HG02870 (cell line): ENCODE data around the gene PSG6.
"Not testable (repeated sequence)": the region's sequence is repeated elsewhere in the genome, so short reads cannot be mapped to it uniquely, and the experiment has no call there.

Source experiments
- ATAC-seq: cut with Tn5 transposase; IDR thresholded peaks from one replicate; pipeline ENCODE4 v1.9.1; 2021; ENCODE audit warnings: mild to moderate bottlenecking, moderate library complexity; ENCODE audit not compliant: unreplicated experiment

PSG6 gene

DNA sequence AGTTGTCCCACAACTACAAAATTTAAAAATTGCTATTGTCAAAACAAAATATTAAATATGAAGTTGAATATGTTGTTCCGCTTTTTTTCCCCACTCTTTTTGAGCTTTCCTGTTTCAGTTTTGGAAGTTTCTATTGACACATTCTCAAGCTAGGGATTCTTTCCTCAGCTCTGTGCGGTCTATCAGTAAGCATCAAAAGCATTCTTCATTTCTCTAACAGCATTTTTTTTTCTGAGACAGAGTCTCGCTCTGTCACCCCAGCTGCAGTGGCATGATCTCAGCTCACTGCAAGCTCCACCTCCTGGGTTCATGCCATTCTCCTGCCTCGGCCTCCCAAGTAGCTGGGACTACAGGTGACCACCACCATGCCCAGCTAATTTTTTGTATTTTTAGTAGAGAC, 4.8 kb downstream of the PSG6 start:
- not testable (repeated sequence) for ATAC-seq

DNA sequence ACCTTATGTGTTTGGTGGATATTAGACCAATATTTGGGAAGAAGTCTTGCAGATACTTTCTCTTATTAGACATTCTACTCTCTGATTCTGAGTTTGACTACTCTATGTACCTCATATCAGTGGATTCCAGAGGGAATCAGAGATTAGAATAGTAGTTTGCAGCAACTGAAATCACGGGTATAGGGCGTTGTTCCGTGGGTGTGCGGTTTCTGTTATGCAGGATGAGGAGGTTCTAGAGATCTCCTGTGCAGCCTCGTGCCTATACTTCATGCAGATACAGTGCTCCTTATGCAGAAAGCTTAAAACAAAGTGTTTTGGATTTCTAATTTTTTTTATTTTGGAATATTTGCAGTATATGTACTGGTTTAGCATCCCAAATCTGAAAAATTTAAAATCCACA, 6.0 kb downstream of the PSG6 start:
- not testable (repeated sequence) for ATAC-seq

- not testable (repeated sequence) for ATAC-seq
These were observed 11.5 kb downstream of the PSG6 start for GRCh38 chr19:42906162-42906561.

DNA sequence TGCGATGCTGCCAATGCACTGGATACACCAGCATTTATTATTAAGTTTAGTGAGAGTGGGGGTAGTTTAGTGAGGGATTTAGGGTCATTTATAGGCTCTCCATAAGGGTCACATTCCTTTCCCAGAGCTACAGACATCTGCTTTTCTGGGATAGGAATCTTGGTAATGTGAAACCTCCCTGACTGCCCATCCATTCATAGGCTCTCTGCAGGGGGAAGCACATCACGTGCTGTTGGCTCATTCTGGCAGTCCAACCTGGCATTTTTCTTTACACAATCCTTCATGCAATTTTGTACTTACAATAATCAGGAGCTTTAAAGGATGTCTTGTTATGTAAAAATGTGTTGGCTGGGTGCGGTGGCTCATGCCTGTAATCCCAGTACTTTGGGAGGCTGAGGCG, 17.1 kb downstream of the PSG6 start:
- not testable (repeated sequence) for ATAC-seq

DNA sequence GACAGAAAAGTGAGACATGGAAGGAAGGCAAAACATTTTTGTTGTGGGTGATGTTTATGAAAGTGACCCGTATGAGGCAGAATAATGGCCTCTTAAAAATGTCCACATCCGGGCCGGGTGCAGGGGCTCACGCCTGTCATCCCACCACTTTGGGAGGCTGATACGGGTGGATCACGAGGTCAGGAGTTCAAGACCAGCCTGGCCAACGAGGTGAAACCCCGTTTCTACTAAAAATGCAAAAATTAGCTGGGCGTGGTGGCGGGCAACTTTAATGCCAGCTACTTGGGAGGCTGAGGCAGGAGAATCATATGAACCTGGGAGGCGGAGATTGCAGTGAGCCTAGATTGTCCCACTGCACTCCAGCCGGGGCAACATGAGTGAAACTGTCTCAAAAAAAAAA, 18.0 kb downstream of the PSG6 start:
- ATAC-seq = not testable (repeated sequence)

DNA sequence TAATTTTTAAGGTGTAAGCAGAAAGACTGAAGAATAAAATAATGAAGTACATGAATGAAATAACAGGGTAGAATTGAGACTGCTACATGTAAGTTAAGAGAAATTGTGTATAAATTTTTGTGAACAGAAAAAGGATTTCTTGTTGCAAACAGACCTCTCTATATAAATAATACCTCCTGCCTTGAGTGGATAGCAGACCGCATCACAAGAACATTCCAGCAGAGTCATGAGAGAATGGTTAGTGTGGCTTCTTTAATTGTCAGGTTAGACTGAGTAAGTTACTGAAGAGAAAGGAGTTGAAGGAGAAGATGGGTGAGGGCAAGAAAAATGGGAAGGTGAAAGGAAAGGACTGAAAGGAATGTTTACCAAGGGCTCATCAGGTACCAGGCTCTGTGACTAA, 18.6 kb downstream of the PSG6 start:
- not testable (repeated sequence) for ATAC-seq

- ATAC-seq = not testable (repeated sequence)
These were observed 19.0 kb downstream of the PSG6 start for GRCh38 chr19:42898656-42899055.

DNA sequence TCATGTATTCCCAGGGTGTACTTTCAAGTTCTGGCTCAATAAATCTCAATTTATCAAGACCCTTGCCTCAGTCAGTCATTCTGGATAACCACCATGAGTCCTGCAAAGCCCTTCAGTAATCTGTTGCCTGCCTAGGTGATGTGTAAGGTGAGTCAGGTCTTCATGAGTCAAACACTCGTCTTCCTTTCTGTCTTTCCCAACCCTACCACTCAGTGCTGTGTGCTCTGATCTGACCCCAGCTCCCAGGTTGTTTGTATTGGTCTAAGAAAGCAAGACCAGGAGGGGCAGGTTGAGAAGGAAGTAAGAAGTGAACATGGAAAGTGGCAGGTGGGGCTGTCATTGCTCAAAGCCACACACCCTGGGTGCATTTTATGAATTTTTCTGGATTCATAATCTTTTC, 20.0 kb downstream of the PSG6 start:
- not testable (repeated sequence) for ATAC-seq

DNA sequence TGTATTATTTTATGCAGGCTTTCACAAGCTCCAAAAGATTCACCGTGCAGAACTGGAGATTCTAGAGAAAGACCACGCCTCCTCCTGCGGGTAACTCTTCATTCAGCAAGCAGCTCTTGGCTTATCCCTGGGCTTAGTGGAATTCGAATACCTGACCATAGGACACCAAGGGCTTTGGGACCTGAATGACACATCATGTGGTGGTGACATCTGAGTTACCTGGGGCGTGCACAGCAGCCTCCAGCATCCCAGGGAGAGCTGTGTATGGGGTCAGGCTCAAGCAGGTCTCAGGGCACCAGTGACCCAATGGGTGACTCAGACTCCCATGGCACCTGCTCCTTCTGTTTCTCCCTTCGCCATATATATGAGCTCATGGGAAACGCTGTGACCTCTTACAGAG, 27.2 kb downstream of the PSG6 start:
- ATAC-seq = not testable (repeated sequence)

DNA sequence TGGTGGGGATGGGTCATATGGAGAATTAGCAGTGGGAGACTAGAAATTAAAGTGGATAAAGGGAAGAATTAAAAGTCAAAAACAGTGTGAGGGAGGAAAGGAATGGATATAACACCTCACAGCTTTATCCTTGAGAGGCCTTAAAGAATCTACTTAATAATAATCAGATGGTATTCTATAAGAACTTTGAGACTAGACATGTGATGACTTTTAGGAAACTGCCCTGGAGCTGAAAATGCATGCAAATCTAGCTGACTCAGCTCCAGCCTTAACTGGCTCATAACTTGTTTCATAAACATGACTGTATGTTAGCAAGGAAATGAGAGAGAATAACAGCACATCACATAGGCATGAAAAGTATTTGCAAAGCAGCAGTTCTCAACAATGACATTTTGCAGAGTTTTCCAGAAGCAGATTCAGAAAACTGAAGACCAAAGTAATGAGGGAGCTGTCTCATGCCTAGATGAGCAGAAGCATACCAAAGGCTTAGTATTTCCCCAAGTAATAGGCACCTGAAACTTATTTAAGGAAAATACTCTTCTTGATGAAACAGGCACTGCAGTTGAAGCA, 29.7 kb downstream of the PSG6 start:
- not testable (repeated sequence) for ATAC-seq

DNA sequence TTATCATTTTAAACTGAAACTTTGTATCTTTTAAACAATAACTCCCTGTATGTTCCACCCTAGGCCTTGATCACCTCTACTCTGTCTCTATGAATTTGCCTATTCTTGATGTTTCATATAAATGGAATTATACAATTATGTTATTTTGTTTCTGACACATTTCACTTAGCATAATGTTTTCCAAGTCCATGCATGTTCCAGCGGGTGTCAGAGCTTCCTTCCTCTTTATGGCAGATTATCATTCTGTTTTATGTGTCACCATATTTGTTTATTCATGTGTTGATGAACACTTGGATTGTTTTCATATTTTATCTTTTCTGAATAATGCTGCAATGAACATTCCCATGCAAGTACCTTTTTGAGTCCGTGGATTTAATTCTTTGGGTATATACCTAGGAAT, 35.0 kb downstream of the PSG6 start:
- ATAC-seq = not testable (repeated sequence)

- ATAC-seq = not testable (repeated sequence)
These were observed 35.7 kb downstream of the PSG6 start for GRCh38 chr19:42882010-42882409.

GRCh38 chr19:42881279-42881678, 36.4 kb downstream of the PSG6 start:
- not testable (repeated sequence) for ATAC-seq

GRCh38 chr19:42880621-42881020, 37.1 kb downstream of the PSG6 start:
- not testable (repeated sequence) for ATAC-seq

DNA sequence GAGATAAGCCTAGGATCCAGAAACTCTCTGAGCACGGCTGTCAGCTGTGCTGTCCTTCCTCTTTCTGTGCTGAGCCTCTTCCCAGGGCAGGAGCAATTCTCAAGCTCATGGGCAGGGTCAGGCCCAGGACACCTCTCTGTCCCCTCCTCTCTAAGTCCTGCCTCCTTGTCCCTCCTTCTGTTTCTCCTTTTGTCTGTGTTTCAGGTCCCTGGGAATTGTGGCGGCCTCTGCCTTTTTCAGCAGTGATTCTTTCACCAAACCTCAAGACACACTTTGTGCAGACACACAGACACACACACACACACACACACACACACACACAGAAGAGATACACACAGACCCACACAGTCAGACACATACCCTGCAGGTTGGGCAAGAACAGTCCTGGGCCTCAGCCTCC, 38.1 kb downstream of the PSG6 start, which contains the start of gene PSG1:
TSS of gene PSG1 (minus strand) at position 101 of the 400 bp plus-strand sequence. CDS start 132 bp downstream, outside the sequence.
- ATAC-seq = no peak

DNA sequence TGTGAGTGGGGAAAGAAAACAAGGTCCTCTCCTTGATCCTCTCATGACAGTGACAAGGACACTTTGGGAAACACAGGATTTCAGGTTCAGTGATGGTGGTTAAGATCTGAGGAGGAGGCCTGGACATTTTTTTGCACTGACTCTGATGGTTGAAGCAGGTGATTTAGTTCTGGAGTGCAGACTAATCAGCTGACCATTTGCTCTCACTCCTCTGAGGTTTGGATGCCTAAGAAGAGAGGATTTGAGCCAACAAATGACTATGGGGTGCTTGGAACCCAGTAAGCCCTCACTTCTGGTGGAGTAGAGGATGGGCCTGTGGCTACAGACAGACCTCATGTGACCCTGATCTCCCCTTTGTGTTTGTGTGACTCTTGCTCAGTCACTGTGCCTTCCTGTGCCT, 41.1 kb downstream of the PSG6 start:
- not testable (repeated sequence) for ATAC-seq

GRCh38 chr19:42875881-42876280, 41.8 kb downstream of the PSG6 start:
- not testable (repeated sequence) for ATAC-seq

DNA sequence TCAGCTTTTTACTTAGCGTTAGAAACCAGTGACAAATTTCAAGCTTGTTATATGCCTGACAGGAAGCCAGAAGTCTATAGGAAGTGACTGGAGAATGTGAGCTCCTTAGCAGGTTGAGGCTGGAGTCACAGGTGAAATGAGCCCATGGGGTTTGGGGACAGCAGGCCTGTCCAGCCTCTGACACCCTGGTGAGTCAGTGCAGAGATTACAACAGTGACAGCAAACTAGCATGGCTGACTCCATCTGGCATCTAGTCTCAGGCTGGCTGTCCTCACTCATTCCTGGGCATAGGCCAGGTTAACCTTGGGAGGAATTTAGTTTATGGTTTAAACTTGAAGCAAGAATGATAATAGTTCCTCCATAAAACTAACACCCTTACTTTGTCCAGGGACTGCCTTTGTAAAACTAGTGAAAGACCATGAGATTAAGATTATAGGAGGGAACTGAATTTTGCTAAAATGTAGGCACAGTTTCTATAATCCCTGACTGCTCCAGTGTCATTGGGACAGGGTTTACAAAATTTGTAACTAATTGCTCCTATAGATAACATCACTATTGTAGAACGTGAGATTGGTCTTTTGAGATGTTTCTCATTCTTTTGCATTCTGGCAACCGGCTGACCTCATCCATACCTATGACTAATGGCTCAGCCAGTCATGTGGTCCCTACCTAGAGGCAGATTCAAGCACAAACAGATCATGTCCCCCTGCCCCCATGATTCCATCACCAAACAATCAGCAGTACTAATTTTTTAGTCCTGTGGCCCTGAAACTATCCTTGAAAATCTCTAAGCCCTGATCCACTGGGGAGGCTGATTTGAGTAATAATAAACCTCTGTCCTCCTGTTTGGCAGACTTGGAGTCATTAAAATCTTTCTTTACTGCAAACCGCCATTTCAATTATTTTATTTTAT, 42.5 kb downstream of the PSG6 start:
- ATAC-seq = not testable (repeated sequence)

- ATAC-seq = not testable (repeated sequence)
These were observed 43.6 kb downstream of the PSG6 start for GRCh38 chr19:42874136-42874535.

DNA sequence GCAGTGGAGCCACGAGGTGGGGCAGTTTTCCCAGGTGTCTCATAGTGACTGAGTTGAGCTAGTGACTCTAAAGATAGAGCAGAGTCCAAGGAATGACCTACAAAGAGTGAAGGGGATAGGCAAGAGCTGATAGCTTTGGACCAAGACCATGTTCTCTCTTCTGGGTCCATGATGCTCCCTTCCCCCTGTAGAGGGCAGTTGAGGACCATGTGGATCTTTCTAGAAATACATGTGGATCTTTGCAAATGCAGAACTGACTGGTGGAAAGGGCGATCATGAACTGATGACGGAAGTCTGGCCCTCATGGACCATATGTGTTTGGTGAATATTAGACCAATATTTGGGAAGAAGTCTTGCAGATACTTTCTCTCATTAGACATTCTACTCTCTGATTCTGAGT, 45.1 kb downstream of the PSG6 start:
- no peak for ATAC-seq

DNA sequence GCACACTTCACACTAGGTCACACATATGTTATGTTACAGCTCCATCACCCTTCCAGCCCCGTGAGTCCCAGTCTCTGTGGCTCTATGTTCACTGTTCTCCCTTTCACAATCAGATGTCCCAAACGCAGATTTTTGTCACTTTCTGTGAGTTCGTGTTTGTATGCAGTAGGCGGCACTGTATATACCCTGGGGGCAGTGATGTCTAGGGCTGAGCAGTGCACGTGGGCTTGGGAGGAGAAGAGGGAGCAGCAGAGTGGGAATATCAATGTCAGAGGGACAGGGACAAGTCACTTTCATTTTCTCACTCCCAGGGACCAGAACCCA, 60.2 kb downstream of the PSG6 start:
- ATAC-seq = no peak

GRCh38 chr19:42856866-42857543, 60.7 kb downstream of the PSG6 start:
- not testable (repeated sequence) for ATAC-seq
